HepG2 (cell line): Measurements from ENCODE around the gene KATNAL1. TPM values are rescaled to one million over a fixed set of nuclear protein-coding genes. Genes with fewer than 3 reads are reported as not detected.

Experiments
- ATAC-seq: fragments of 200-7000 bp; cut with Tn5 transposase; 3 replicates; pipeline ENCODE4 v1.9.1; 2020; ENCODE audit warnings: mild to moderate bottlenecking, moderate library complexity
- BruUV-seq: library from RNA; stranded (reverse); fragments of 400-500 nt; replicated peaks from 2 replicates; lab custom pipeline; 2021; lab: Mats Ljungman, UMichigan
- CTCF ChIA-PET: fragments of 300-600 bp; formaldehyde crosslinking; extraction: SDS; loops from one replicate; lab custom pipeline; 2021; ENCODE audit warnings: low total read pairs, inconsistent platforms, low intra/inter-chr PET ratio; lab: Yijun Ruan, JAX
- POLR2A ChIA-PET: fragments of 350-600 bp; sonication (Branson Sonifier 250); formaldehyde crosslinking; loops from one replicate; lab custom pipeline; 2020; ENCODE audit warnings: antibody characterized with exemption, inconsistent platforms; lab: Yijun Ruan, JAX
- DNase-seq: peaks from one replicate; pipeline ENCODE4 v3.0.0-alpha.2; 2015; ENCODE audit warnings: low spot score
- FAIRE-seq: peaks from 3 replicates; lab custom pipeline; 2011; peaks lifted over from hg19 to GRCh38; lab: Jason Lieb, UNC
- H2AFZ ChIP-seq: one replicate; pipeline ENCODE4 v1.6.1; 2011; ENCODE audit warnings: low read length, inconsistent platforms
- H3K27ac ChIP-seq: fragments of 300-600 bp; 3 replicates; pipeline ENCODE4 v1.8.0; 2011; ENCODE audit warnings: mixed run types, mild to moderate bottlenecking, mixed read lengths, low read length, inconsistent platforms; ENCODE audit not compliant: insufficient read depth; ENCODE audit errors: extremely low read length
- H3K27me3 ChIP-seq, 2 experiments: fragments of 200-600 bp in 1 of 2; 2 replicates in 1 of 2; 3 replicates in 1 of 2; pipeline versions ENCODE4 v1.6.0 to v1.8.0; 2011; ENCODE audit warnings: low read length in 2 of 2, mild to moderate bottlenecking in 2 of 2, moderate library complexity in 2 of 2, inconsistent platforms in 1 of 2; ENCODE audit not compliant: insufficient read depth in 2 of 2, control insufficient read depth in 1 of 2
- H3K36me3 ChIP-seq, 2 experiments: fragments of 200-600 bp in 1 of 2; replicated peaks in 1 of 2; 2 replicates in 1 of 2; 3 replicates in 1 of 2; pipeline versions ENCODE4 v1.5.1 to v1.8.0; 2011; ENCODE audit warnings: low read length in 2 of 2, inconsistent platforms in 1 of 2; ENCODE audit not compliant: insufficient read depth in 2 of 2, control insufficient read depth in 1 of 2
- H3K4me1 ChIP-seq: 2 replicates; pipeline ENCODE4 v1.5.1; 2012; ENCODE audit warnings: low read length, inconsistent platforms; ENCODE audit not compliant: insufficient read depth
- H3K4me2 ChIP-seq: 2 replicates; pipeline ENCODE4 v1.6.0; 2011; ENCODE audit warnings: low read depth, low read length, inconsistent platforms
- H3K4me3 ChIP-seq, 3 experiments: fragments of 200-600 bp in 1 of 3; sonication (generic), shearing (Covaris generic) in 1 of 3; replicated peaks in 1 of 3; 2 replicates each; pipeline ENCODE4 v1.5.1; 2011 to 2016; ENCODE audit warnings: low read length in 3 of 3, inconsistent platforms in 2 of 3, low read depth in 2 of 3, mild to moderate bottlenecking in 2 of 3, control low read depth in 1 of 3, mixed read lengths in 1 of 3; ENCODE audit not compliant: insufficient read depth in 1 of 3
- H3K79me2 ChIP-seq: one replicate; pipeline ENCODE4 v1.6.1; 2011; ENCODE audit warnings: low read length, inconsistent platforms; ENCODE audit not compliant: insufficient read depth
- H3K9ac ChIP-seq: 2 replicates; pipeline ENCODE4 v1.6.0; 2011; ENCODE audit warnings: mild to moderate bottlenecking, low read depth, low read length, inconsistent platforms; ENCODE audit not compliant: insufficient read depth
- H3K9me3 ChIP-seq: 2 replicates; pipeline ENCODE4 v1.5.1; 2012; ENCODE audit warnings: mild to moderate bottlenecking, low read length
- H4K20me1 ChIP-seq: 2 replicates; pipeline ENCODE4 v1.6.0; 2011; ENCODE audit warnings: inconsistent platforms, mild to moderate bottlenecking, low read length, moderate library complexity; ENCODE audit not compliant: insufficient read depth
- ATF7-NPFF ChIP-seq: sonication (generic); formaldehyde crosslinking; IDR thresholded peaks from 2 replicates; pipeline ENCODE4 v1.8.1; 2023; ENCODE audit warnings: mild to moderate bottlenecking, low read depth, missing genetic modification reagents, moderate library complexity
- BRCA1 ChIP-seq: sonication (generic); formaldehyde crosslinking; IDR thresholded peaks from 2 replicates; pipeline ENCODE4 v1.4.0; 2020; ENCODE audit warnings: missing genetic modification reagents
- CEBPG ChIP-seq: IDR thresholded peaks from 2 replicates; pipeline ENCODE4 v1.6.1; 2016
- KDM3A ChIP-seq: IDR thresholded peaks from 2 replicates; pipeline ENCODE4 v1.6.1; 2018; ENCODE audit warnings: low read depth, missing compliant biosample characterization
- MAFF ChIP-seq: IDR thresholded peaks from 2 replicates; pipeline ENCODE4 v1.6.1; 2011; ENCODE audit warnings: low read depth, low read length, improper control_type of control experiment
- NFIC ChIP-seq: IDR thresholded peaks from 2 replicates; pipeline ENCODE4 v1.6.1; 2012; ENCODE audit warnings: mild to moderate bottlenecking, low read length, inconsistent platforms
- RFXAP ChIP-seq: sonication (generic); formaldehyde crosslinking; IDR thresholded peaks from 2 replicates; pipeline ENCODE4 v1.4.0; 2020; ENCODE audit warnings: missing genetic modification reagents, borderline replicate concordance
- SRY ChIP-seq: sonication (generic); formaldehyde crosslinking; IDR thresholded peaks from 2 replicates; pipeline ENCODE4 v1.8.0; 2022; ENCODE audit warnings: mild to moderate bottlenecking, missing genetic modification reagents
- ZNF12 ChIP-seq: sonication (generic); formaldehyde crosslinking; IDR thresholded peaks from 2 replicates; pipeline ENCODE4 v1.5.0; 2020; ENCODE audit warnings: missing genetic modification reagents
- whole genome bisulfite sequencing: methylation state at CpG from one replicate; pipeline ENCODE4 v1.1.6; 2017; ENCODE audit warnings: low lambda C conversion rate; 5-methylcytosine and 5-hydroxymethylcytosine counted together
- in situ Hi-C: cut with HindIII; loops from 2 replicates; pipeline ENCODE4 v1.10.0; 2017; ENCODE audit warnings: low pct_unique_long_range_greater_than_20kb; ENCODE audit not compliant: extremely low pct_ligation_motif_present
- intact Hi-C: fragments of 100-400 bp; cut with micrococcal nuclease; formaldehyde crosslinking; loops from one replicate; pipeline ENCODE4 v1.10.0; 2022; ENCODE audit not compliant: unreplicated experiment
- polyA plus RNA-seq, 8 experiments: library from polyadenylated mRNA; depleted of rRNA in 3 of 8; stranded (reverse) in 7 of 8; unstranded in 1 of 8; fragments of >200 nt; fragmentation: Illumina TruSeq in 4 of 8; extraction: Trizol in 4 of 8; gene quantifications; 2 replicates each; pipeline versions ENCODE4 v1.2.1 to v1.2.3, GENCODE V29; 2011 to 2016; ENCODE audit warnings: low read depth in 4 of 8, missing spikeins in 1 of 8, mixed read lengths in 1 of 8; ENCODE audit not compliant: insufficient read depth in 1 of 8
- total RNA-seq, 5 experiments: library from RNA; depleted of rRNA; stranded (reverse); fragments of >200 nt; fragmentation: Illumina TruSeq; extraction: Trizol; gene quantifications; 2 replicates each; pipeline ENCODE4 v1.2.3, GENCODE V29; 2016; ENCODE audit warnings: low read depth in 1 of 5
- TF ChIP-seq, protein P1 (sequence below): sonication (generic); formaldehyde crosslinking; IDR thresholded peaks from 2 replicates; pipeline ENCODE4 v1.8.1; 2023; ENCODE audit warnings: missing genetic modification reagents, mild to moderate bottlenecking, borderline replicate concordance
- TF ChIP-seq, protein P2 (sequence below): IDR thresholded peaks from 2 replicates; pipeline ENCODE4 v1.6.1; 2012; ENCODE audit warnings: low read length, improper control_type of control experiment
- TF ChIP-seq, protein P3 (sequence below): sonication (generic); formaldehyde crosslinking; IDR thresholded peaks from 2 replicates; pipeline ENCODE4 v1.5.0; 2020; ENCODE audit warnings: mild to moderate bottlenecking, low read depth, missing genetic modification reagents, borderline replicate concordance
- TF ChIP-seq, protein P4 (sequence below): sonication (generic); formaldehyde crosslinking; IDR thresholded peaks from 2 replicates; pipeline ENCODE4 v1.5.0; 2020; ENCODE audit warnings: mild to moderate bottlenecking, missing genetic modification reagents, moderate library complexity

KATNAL1 gene
- total and polyA plus RNA-seq, 2 of the 13 experiments (the other 11 are each of a cell fraction or from before 2014, with no cell fraction given) = 3.2 to 11.8 TPM

DNA sequence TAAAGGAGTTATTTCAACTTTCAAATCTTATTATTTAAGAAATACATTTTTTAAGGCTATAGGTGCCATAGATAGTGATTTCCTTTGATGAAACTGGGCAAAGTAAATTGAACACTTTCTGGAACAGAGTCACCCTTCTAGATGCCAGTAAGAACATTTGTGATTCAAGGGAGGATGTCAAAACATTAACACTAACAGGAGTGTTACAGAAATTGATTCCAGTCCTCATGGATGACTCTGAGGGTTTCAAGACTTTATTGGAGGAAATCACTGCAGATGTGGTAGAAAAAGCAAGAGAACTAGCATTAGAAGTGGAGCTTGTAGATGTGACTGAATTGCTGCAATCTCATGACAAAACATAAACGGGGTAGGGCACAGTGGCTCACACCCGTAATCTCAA is 12.2 kb downstream of the KATNAL1 start:
- no peak overlapping the region for H3K4me2 ChIP-seq
- no peak overlapping the region for H3K9ac ChIP-seq
- peaks cover 13% of the 10 kb centered on the region for H3K79me2 ChIP-seq
- peaks cover 9% of the 10 kb centered on the region for H3K4me1 ChIP-seq
- H3K27ac ChIP-seq = no peak overlapping the region
- no peak for FAIRE-seq
- no peaks in the 10 kb centered on the region for H4K20me1 ChIP-seq
- H3K9me3 ChIP-seq = no peaks in the 10 kb centered on the region
- CTCF ChIA-PET = no interaction called here
- POLR2A ChIA-PET = interaction anchor here (1.4 kb wide), 1 partner anchor 12 kb away, joined by 5 read pairs; the partner anchor contains the start of gene KATNAL1
- TF ChIP-seq SRY (CRISPR knock-in tag) (no peak), KDM3A (CRISPR knock-in tag) (no peak), RFXAP (CRISPR knock-in tag) (no peak), CEBPG (CRISPR knock-in tag) (no peak), ZNF12 (CRISPR knock-in tag) (no peak), NFIC (no peak), BRCA1 (CRISPR knock-in tag) (no peak), MAFF (no peak), ATF7-NPFF (CRISPR knock-in tag) (no peak)
- TF ChIP-seq, protein P1, sequence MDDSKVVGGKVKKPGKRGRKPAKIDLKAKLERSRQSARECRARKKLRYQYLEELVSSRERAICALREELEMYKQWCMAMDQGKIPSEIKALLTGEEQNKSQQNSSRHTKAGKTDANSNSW (CRISPR knock-in tag) = no peak
- TF ChIP-seq, protein P2, sequence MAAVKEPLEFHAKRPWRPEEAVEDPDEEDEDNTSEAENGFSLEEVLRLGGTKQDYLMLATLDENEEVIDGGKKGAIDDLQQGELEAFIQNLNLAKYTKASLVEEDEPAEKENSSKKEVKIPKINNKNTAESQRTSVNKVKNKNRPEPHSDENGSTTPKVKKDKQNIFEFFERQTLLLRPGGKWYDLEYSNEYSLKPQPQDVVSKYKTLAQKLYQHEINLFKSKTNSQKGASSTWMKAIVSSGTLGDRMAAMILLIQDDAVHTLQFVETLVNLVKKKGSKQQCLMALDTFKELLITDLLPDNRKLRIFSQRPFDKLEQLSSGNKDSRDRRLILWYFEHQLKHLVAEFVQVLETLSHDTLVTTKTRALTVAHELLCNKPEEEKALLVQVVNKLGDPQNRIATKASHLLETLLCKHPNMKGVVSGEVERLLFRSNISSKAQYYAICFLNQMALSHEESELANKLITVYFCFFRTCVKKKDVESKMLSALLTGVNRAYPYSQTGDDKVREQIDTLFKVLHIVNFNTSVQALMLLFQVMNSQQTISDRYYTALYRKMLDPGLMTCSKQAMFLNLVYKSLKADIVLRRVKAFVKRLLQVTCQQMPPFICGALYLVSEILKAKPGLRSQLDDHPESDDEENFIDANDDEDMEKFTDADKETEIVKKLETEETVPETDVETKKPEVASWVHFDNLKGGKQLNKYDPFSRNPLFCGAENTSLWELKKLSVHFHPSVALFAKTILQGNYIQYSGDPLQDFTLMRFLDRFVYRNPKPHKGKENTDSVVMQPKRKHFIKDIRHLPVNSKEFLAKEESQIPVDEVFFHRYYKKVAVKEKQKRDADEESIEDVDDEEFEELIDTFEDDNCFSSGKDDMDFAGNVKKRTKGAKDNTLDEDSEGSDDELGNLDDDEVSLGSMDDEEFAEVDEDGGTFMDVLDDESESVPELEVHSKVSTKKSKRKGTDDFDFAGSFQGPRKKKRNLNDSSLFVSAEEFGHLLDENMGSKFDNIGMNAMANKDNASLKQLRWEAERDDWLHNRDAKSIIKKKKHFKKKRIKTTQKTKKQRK = no peak
- TF ChIP-seq, protein P3, sequence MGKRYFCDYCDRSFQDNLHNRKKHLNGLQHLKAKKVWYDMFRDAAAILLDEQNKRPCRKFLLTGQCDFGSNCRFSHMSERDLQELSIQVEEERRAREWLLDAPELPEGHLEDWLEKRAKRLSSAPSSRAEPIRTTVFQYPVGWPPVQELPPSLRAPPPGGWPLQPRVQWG (CRISPR knock-in tag) = no peak
- TF ChIP-seq, protein P4, sequence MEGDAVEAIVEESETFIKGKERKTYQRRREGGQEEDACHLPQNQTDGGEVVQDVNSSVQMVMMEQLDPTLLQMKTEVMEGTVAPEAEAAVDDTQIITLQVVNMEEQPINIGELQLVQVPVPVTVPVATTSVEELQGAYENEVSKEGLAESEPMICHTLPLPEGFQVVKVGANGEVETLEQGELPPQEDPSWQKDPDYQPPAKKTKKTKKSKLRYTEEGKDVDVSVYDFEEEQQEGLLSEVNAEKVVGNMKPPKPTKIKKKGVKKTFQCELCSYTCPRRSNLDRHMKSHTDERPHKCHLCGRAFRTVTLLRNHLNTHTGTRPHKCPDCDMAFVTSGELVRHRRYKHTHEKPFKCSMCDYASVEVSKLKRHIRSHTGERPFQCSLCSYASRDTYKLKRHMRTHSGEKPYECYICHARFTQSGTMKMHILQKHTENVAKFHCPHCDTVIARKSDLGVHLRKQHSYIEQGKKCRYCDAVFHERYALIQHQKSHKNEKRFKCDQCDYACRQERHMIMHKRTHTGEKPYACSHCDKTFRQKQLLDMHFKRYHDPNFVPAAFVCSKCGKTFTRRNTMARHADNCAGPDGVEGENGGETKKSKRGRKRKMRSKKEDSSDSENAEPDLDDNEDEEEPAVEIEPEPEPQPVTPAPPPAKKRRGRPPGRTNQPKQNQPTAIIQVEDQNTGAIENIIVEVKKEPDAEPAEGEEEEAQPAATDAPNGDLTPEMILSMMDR (CRISPR knock-in tag) = no peak
- no peaks in the 10 kb centered on the region for H3K36me3 ChIP-seq
- no peak for DNase-seq
- no peak overlapping the region for H3K4me3 ChIP-seq
- whole genome bisulfite sequencing = 97% methylated on average over 2 of the region's 2 CpGs
- H3K27me3 ChIP-seq = no peaks in the 10 kb centered on the region
- no peak overlapping the region for H2AFZ ChIP-seq
- intact Hi-C loops = no loop called here
- in situ Hi-C loops = no loop called here
- ATAC-seq = no peak
- no TSS peak for BruUV-seq
